DND-41 (cell line): Measurements from ENCODE around the gene RAPGEF1.

Experiments used
- ATAC-seq: fragments of 200-7000 bp; cut with Tn5 transposase; 3 replicates; pipeline ENCODE4 v1.9.1; 2021; ENCODE audit warnings: low read depth; ENCODE audit not compliant: insufficient read depth
- DNase-seq: peaks from one replicate; pipeline ENCODE4 v3.0.0-alpha.2; 2020
- H2AFZ ChIP-seq: 2 replicates; pipeline ENCODE4 v1.6.0; 2012; ENCODE audit warnings: low read depth, low read length
- H3K27ac ChIP-seq: 2 replicates; pipeline ENCODE4 v1.5.1; 2012; ENCODE audit warnings: low read length, inconsistent platforms
- H3K27me3 ChIP-seq: fragments of 200-600 bp; sonication (generic); 2 replicates; pipeline ENCODE4 v1.6.0; 2012; ENCODE audit warnings: low read length, mild to moderate bottlenecking, inconsistent platforms; ENCODE audit not compliant: insufficient read depth, poor library complexity
- H3K36me3 ChIP-seq: 2 replicates; pipeline ENCODE4 v1.5.1; 2012; ENCODE audit warnings: low read length, inconsistent platforms; ENCODE audit not compliant: insufficient read depth
- H3K4me1 ChIP-seq: 2 replicates; pipeline ENCODE4 v1.5.1; 2012; ENCODE audit warnings: mild to moderate bottlenecking, low read length; ENCODE audit not compliant: insufficient read depth
- H3K4me2 ChIP-seq: 2 replicates; pipeline ENCODE4 v1.6.0; 2012; ENCODE audit warnings: mild to moderate bottlenecking, moderate library complexity, low read length, inconsistent platforms; ENCODE audit not compliant: insufficient read depth
- H3K4me3 ChIP-seq, 2 experiments: fragments of 200-600 bp in 1 of 2; shearing (Covaris generic) in 1 of 2; 2 replicates each; pipeline ENCODE4 v1.5.1; 2012 to 2016; ENCODE audit warnings: inconsistent platforms in 2 of 2, low read length in 2 of 2, mild to moderate bottlenecking in 2 of 2, low read depth in 1 of 2, moderate library complexity in 1 of 2
- H3K79me2 ChIP-seq: 2 replicates; pipeline ENCODE4 v1.6.0; 2012; ENCODE audit warnings: low read length, inconsistent platforms; ENCODE audit not compliant: insufficient read depth
- H3K9ac ChIP-seq: 2 replicates; pipeline ENCODE4 v1.6.0; 2012; ENCODE audit warnings: low read depth, mild to moderate bottlenecking, inconsistent platforms, low read length, moderate library complexity
- H3K9me3 ChIP-seq: 2 replicates; pipeline ENCODE4 v1.5.1; 2012; ENCODE audit warnings: low read length, moderate library complexity, mild to moderate bottlenecking, inconsistent platforms; ENCODE audit not compliant: insufficient read depth, severe bottlenecking
- H4K20me1 ChIP-seq: 2 replicates; pipeline ENCODE4 v1.6.0; 2012; ENCODE audit warnings: low read length; ENCODE audit not compliant: insufficient read depth
- EZH2 ChIP-seq: IDR thresholded peaks from 3 replicates; pipeline ENCODE4 v1.6.1; 2012; ENCODE audit warnings: borderline replicate concordance, low read depth, mild to moderate bottlenecking, moderate library complexity, low read length, inconsistent platforms; ENCODE audit not compliant: severe bottlenecking
- TF ChIP-seq, protein P1 (sequence below): IDR thresholded peaks from 2 replicates; pipeline ENCODE4 v1.5.1; 2012; ENCODE audit warnings: borderline replicate concordance, low read length, moderate library complexity, mild to moderate bottlenecking; ENCODE audit not compliant: poor library complexity, severe bottlenecking; ENCODE audit errors: extremely low read depth

Gene RAPGEF1

DNA sequence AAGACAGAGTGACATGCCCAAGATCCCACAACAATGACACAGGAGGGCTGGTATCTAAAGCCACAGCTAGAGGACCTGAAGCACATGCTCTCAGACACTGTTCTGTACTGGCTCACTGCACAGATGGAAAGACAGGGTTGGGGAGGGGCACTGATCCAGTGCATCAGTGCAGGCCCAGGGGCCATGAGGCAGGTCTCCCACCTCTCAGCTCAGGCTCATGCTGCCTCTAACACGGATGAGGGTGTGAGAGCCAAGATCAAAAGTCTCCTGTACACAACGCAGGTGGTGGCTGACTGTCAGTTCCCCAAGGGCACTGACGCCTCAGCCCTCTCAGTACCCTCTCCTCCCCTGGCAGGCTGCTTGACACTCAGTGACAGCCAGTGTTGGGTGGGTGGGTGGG is 10.9 kb downstream of the RAPGEF1 start:
- Histone ChIP-seq H3K4me2 (peak overlapping the region; percentile 41; the same call in 1 of the 2 replicates), H4K20me1 (peaks cover 68% of the 10 kb centered on the region), H3K27me3 (no peaks in the 10 kb centered on the region), H3K36me3 (no peaks in the 10 kb centered on the region; the same call in 1 of the 2 replicates), H3K9me3 (no peaks in the 10 kb centered on the region), H2AFZ (no peak overlapping the region), H3K79me2 (peaks cover 84% of the 10 kb centered on the region), H3K4me1 (peaks cover 59% of the 10 kb centered on the region), H3K9ac (peak overlapping the region; percentile 7; the same call in 1 of the 2 replicates), H3K27ac (peak overlapping the region; percentile 68), H3K4me3 (no peak overlapping the region)
- TF ChIP-seq, protein P1, sequence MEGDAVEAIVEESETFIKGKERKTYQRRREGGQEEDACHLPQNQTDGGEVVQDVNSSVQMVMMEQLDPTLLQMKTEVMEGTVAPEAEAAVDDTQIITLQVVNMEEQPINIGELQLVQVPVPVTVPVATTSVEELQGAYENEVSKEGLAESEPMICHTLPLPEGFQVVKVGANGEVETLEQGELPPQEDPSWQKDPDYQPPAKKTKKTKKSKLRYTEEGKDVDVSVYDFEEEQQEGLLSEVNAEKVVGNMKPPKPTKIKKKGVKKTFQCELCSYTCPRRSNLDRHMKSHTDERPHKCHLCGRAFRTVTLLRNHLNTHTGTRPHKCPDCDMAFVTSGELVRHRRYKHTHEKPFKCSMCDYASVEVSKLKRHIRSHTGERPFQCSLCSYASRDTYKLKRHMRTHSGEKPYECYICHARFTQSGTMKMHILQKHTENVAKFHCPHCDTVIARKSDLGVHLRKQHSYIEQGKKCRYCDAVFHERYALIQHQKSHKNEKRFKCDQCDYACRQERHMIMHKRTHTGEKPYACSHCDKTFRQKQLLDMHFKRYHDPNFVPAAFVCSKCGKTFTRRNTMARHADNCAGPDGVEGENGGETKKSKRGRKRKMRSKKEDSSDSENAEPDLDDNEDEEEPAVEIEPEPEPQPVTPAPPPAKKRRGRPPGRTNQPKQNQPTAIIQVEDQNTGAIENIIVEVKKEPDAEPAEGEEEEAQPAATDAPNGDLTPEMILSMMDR: no peak
- TF ChIP-seq EZH2: no peak
- DNase-seq (peak; percentile 80), ATAC-seq (peak; percentile 84)

DNA sequence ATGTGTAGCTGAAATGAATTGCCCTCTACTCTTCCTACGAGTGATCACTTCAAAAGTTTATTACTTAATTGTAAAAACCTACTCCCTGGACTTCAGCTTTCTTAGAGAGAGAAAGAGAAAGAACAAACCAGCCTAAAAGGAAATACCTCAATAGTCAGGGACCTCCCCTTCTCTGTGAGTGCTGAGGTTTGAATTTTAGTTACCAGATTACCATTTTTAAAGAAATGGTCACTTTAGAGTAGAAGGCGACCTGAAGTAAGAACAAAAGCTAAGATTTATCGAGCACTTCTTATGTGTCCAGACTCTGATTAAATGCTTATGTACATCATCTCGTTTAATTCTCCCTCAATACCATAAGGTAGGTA is 11.3 kb downstream of the RAPGEF1 start:
- TF ChIP-seq EZH2: no peak
- TF ChIP-seq, protein P1: no peak
- no peak for ATAC-seq
- peak overlapping the region; percentile 41; the same call in 1 of the 2 replicates for H3K4me2 ChIP-seq
- peaks cover 85% of the 10 kb centered on the region for H3K79me2 ChIP-seq
- no peak overlapping the region for H3K4me3 ChIP-seq
- H3K9ac ChIP-seq: peak overlapping the region; percentile 7
- peaks cover 65% of the 10 kb centered on the region for H4K20me1 ChIP-seq
- H3K36me3 ChIP-seq: no peaks in the 10 kb centered on the region; the same call in 1 of the 2 replicates
- DNase-seq: no peak
- no peaks in the 10 kb centered on the region for H3K27me3 ChIP-seq
- no peaks in the 10 kb centered on the region for H3K9me3 ChIP-seq
- no peak overlapping the region for H2AFZ ChIP-seq
- peaks cover 55% of the 10 kb centered on the region for H3K4me1 ChIP-seq
- peak overlapping the region; percentile 68 for H3K27ac ChIP-seq

DNA sequence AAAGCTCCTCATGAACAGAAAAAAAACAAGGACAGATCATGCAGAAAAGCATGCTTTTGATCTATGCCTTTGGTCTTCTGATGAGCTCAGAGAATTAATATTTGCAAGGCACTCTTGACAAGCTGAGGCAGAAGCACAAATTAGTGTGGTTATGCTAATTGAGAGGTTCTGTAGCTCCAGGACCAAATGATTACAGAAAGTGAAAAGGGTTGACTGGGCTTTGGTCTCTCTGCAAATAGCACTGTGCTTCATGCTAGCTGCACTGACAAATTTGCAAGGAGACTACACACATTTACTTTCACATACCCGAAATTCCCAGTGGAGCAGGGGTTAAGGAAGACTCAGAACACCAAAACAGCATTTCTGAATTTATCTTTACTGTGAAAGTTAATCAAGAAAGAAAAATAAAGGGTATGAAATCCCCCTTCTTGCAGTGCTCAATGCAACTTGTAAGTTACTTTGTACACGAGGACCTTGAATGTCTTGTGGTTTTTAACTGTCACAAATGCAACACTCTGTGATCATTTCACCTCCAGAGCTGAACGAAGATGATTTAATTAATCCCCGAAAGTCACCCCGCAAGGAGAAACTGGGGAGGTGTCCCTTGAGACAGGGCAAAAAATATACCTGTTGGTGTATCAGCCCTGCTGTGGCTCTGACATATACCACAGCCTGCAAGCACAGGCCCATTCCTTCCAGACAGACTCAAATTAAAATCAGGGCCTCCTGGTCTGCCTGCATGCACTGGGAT is 11.9 kb downstream of the RAPGEF1 start:
- peak overlapping the region; percentile 68 for H3K27ac ChIP-seq
- peak overlapping the region; percentile 5; the same call in 1 of the 2 replicates for H3K4me2 ChIP-seq
- no peaks in the 10 kb centered on the region for H3K27me3 ChIP-seq
- H2AFZ ChIP-seq: no peak overlapping the region
- H3K36me3 ChIP-seq: no peaks in the 10 kb centered on the region; the same call in 1 of the 2 replicates
- DNase-seq (peak; percentile 14), ATAC-seq (0 out of 3 replicates have a peak, but pooled peaks have one; percentile 17)
- H4K20me1 ChIP-seq: peaks cover 65% of the 10 kb centered on the region
- no peaks in the 10 kb centered on the region for H3K9me3 ChIP-seq
- peak overlapping the region; percentile 7 for H3K9ac ChIP-seq
- H3K4me3 ChIP-seq: no peak overlapping the region
- no peak for TF ChIP-seq EZH2
- TF ChIP-seq, protein P1: no peak
- H3K79me2 ChIP-seq: peaks cover 85% of the 10 kb centered on the region
- peaks cover 50% of the 10 kb centered on the region for H3K4me1 ChIP-seq
